ENCODE results near the gene DAZAP1. TPM values are rescaled to one million over a fixed set of nuclear protein-coding genes. Genes with fewer than 3 reads are reported as not detected.

The DAZAP1 gene
- total and polyA plus RNA-seq, 5 experiments from 2014 or later: 5.9 to 166 (median 8.5) TPM

DNA sequence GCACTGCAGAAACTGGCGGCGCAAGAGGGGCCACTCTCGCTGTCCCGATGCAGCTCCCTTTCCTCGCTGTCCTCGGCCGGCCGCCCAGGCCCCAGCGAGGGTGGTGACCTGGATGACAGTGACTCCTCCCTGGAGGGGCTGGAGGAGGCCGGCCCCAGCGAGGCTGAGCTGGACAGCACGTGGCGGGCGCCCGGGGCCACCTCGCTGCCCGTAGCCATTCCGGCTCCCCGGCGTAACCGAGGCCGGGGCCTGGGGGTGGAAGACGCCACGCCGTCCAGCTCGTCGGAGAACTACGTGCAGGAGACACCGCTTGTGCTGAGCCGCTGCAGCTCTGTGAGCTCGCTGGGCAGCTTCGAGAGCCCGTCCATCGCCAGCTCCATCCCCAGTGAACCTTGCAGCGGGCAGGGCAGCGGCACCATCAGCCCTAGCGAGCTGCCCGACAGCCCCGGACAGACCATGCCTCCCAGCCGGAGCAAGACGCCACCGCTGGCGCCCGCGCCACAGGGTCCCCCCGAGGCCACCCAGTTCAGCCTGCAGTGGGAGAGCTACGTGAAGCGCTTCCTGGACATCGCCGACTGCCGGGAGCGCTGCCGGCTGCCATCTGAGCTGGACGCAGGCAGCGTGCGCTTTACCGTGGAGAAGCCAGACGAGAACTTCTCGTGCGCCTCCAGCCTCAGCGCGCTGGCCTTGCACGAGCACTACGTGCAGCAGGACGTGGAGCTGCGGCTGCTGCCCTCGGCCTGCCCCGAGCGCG, 59.3 kb downstream of the DAZAP1 start:
- no peak for DNase-seq
- Mint-ChIP-seq H3K27ac (no peak overlapping the region), H3K4me3 (peak overlapping the region in 4 of 10 donors; percentile 14 to 31 (median 22)), H3K9me3 (no peaks in the 10 kb centered on the region), H3K4me1 (peaks cover 5 to 15% (median 12%) of the 10 kb centered on the region in 4 donors), H3K27me3 (peaks cover 0 to 15% (median 0%) of the 10 kb centered on the region in 5 donors), H3K36me3 (peaks cover 0 to 2% (median 0%) of the 10 kb centered on the region in 3 donors)
- no peak for ATAC-seq
- POLR2A ChIA-PET: interaction anchor here (1.1 to 2.5 kb wide), 4 partner anchors 8 to 197 kb away, joined by 4 to 11 read pairs (median 6); partner anchors contain the start of gene CIRBP

DNA sequence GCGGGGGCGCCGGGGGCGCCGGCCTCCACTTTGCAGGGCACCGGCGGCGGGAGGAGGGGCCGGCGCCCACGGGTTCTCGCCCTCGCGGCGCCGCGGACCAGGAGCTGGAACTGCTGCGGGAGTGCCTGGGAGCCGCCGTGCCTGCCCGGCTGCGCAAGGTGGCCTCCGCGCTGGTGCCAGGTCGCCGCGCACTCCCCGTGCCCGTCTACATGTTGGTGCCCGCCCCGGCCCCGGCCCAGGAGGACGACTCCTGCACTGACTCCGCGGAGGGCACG, 59.8 kb downstream of the DAZAP1 start:
- Mint-ChIP-seq H3K36me3 (peaks cover 0 to 2% (median 0%) of the 10 kb centered on the region in 3 donors), H3K27me3 (peaks cover 0 to 15% (median 0%) of the 10 kb centered on the region in 5 donors), H3K4me3 (no peak overlapping the region), H3K27ac (no peak overlapping the region), H3K9me3 (no peaks in the 10 kb centered on the region), H3K4me1 (peaks cover 6 to 18% (median 14%) of the 10 kb centered on the region in 4 donors)
- DNase-seq (no peak), ATAC-seq (no peak)
- POLR2A ChIA-PET: interaction anchor here (1.3 to 2.5 kb wide), 3 partner anchors 9 to 198 kb away, joined by 4 to 11 read pairs (median 9); partner anchors contain the start of gene CIRBP

DNA sequence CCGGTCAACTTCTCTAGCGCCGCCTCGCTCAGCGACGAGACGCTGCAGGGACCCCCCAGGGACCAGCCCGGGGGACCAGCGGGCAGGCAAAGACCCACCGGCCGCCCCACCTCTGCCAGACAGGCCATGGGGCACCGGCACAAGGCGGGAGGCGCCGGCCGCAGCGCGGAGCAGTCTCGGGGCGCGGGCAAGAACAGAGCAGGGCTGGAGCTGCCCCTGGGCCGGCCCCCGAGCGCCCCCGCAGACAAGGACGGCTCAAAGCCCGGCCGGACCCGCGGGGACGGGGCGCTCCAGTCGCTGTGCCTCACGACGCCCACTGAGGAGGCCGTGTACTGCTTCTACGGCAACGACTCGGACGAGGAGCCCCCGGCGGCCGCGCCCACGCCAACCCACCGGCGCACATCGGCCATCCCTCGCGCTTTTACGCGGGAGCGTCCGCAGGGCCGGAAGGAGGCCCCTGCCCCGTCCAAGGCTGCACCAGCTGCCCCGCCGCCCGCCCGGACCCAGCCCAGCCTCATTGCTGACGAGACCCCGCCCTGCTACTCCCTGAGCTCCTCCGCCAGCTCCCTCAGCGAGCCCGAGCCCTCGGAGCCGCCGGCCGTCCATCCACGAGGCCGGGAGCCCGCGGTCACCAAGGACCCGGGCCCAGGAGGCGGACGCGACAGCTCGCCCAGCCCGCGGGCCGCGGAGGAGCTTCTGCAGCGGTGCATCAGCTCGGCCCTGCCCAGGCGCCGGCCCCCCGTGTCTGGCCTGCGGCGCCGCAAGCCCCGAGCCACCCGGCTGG, 60.3 kb downstream of the DAZAP1 start:
- ATAC-seq (no peak), DNase-seq (peak in 1 of 10 donors; percentile 8)
- Mint-ChIP-seq H3K27me3 (peaks cover 0 to 15% (median 0%) of the 10 kb centered on the region in 5 donors), H3K4me3 (peak overlapping the region in 1 of 10 donors; percentile 39), H3K9me3 (no peaks in the 10 kb centered on the region), H3K36me3 (peaks cover 0 to 2% (median 0%) of the 10 kb centered on the region in 3 donors), H3K4me1 (peaks cover 6 to 18% (median 14%) of the 10 kb centered on the region in 4 donors), H3K27ac (no peak overlapping the region)
- POLR2A ChIA-PET: interaction anchor here (0.8 to 2.5 kb wide), 4 partner anchors 10 to 198 kb away, joined by 3 to 11 read pairs (median 6); partner anchors contain the start of gene CIRBP

DNA sequence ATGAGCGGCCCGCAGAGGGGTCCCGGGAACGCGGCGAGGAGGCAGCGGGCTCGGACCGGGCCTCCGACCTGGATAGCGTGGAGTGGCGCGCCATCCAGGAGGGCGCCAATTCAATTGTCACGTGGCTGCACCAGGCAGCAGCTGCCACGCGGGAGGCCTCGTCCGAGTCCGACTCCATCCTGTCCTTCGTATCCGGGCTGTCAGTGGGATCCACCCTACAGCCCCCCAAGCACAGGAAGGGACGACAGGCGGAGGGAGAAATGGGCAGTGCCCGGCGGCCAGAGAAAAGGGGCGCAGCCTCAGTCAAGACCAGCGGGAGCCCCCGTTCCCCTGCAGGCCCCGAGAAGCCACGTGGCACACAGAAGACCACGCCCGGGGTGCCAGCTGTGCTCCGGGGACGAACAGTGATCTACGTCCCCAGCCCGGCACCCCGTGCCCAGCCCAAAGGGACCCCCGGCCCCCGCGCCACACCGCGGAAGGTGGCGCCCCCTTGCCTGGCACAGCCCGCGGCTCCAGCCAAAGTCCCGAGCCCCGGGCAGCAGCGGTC, 61.0 kb downstream of the DAZAP1 start:
- POLR2A ChIA-PET: interaction anchor here (0.8 to 2.5 kb wide), 3 partner anchors 10 to 24 kb away, joined by 3 to 9 read pairs (median 7); no protein-coding TSS in a partner anchor
- peak overlapping the region in 8 of 10 donors; percentile 6 to 72 (median 48) for H3K4me3 Mint-ChIP-seq

DNA sequence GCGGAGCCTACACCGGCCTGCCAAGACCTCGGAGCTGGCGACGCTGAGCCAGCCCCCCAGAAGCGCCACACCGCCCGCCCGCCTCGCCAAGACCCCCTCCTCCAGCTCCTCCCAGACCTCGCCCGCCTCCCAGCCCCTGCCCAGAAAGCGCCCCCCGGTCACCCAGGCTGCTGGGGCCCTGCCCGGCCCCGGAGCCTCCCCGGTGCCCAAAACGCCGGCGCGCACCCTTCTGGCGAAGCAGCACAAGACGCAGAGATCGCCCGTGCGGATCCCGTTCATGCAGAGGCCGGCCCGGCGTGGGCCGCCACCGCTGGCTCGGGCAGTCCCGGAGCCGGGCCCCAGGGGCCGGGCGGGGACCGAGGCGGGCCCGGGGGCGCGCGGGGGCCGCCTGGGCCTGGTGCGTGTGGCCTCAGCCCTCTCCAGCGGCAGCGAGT, 61.5 kb downstream of the DAZAP1 start:
- peak in 1 of 2 donors; percentile 2 for ATAC-seq
- POLR2A ChIA-PET: interaction anchor here (1.1 to 2.5 kb wide), 2 partner anchors 11 to 24 kb away, joined by 7 to 9 read pairs; no protein-coding TSS in a partner anchor
- H3K27ac Mint-ChIP-seq: no peak overlapping the region
- H3K36me3 Mint-ChIP-seq: no peaks in the 10 kb centered on the region
- peaks cover 0 to 15% (median 0%) of the 10 kb centered on the region in 5 donors for H3K27me3 Mint-ChIP-seq
- peak overlapping the region in 7 of 10 donors; percentile 12 to 72 (median 39) for H3K4me3 Mint-ChIP-seq
- no peaks in the 10 kb centered on the region for H3K9me3 Mint-ChIP-seq
- peak in 1 of 10 donors; percentile 17 for DNase-seq
- H3K4me1 Mint-ChIP-seq: peaks cover 9 to 24% (median 17%) of the 10 kb centered on the region in 4 donors

More for the DNA sequence above, 61.0 kb downstream of the DAZAP1 start:
- Mint-ChIP-seq H3K9me3 (no peaks in the 10 kb centered on the region), H3K36me3 (peaks cover 0 to 1% (median 0%) of the 10 kb centered on the region in 3 donors), H3K4me1 (peaks cover 9 to 22% (median 16%) of the 10 kb centered on the region in 4 donors), H3K27ac (no peak overlapping the region), H3K27me3 (peaks cover 0 to 15% (median 0%) of the 10 kb centered on the region in 5 donors)
- ATAC-seq (no peak), DNase-seq (peak in 1 of 10 donors; percentile 10)

DNA sequence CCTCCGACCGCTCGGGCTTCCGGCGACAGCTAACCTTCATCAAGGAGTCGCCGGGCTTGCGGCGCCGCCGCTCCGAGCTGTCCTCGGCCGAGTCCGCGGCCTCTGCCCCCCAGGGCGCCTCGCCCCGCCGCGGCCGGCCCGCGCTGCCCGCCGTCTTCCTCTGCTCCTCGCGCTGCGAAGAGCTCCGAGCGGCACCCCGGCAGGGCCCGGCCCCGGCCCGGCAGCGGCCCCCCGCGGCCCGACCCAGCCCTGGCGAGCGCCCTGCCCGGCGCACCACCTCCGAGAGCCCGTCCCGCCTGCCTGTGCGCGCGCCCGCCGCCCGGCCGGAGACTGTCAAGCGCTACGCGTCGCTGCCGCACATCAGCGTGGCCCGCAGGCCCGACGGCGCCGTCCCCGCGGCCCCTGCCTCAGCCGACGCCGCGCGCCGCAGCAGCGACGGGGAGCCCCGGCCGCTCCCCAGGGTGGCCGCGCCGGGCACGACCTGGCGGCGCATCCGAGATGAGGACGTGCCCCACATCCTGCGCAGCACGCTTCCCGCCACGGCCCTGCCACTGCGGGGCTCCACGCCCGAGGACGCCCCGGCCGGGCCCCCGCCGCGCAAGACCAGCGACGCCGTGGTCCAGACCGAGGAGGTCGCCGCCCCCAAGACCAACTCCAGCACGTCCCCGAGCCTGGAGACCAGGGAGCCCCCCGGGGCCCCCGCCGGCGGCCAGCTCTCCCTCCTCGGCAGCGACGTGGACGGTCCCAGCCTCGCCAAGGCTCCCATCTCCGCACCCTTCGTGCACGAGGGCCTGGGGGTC, 62.1 kb downstream of the DAZAP1 start:
- Mint-ChIP-seq H3K9me3 (no peaks in the 10 kb centered on the region), H3K36me3 (no peaks in the 10 kb centered on the region), H3K4me1 (peaks cover 9 to 22% (median 17%) of the 10 kb centered on the region in 4 donors), H3K27ac (no peak overlapping the region), H3K27me3 (peaks cover 0 to 13% (median 0%) of the 10 kb centered on the region in 5 donors), H3K4me3 (peak overlapping the region in 4 of 10 donors; percentile 69 to 79 (median 76))
- POLR2A ChIA-PET: interaction anchor here (1.1 to 2.5 kb wide), 2 partner anchors 11 to 25 kb away, joined by 7 to 9 read pairs; no protein-coding TSS in a partner anchor
- ATAC-seq (peak; percentile 37 to 57), DNase-seq (peak in 2 of 10 donors; percentile 16 to 34)

DNA sequence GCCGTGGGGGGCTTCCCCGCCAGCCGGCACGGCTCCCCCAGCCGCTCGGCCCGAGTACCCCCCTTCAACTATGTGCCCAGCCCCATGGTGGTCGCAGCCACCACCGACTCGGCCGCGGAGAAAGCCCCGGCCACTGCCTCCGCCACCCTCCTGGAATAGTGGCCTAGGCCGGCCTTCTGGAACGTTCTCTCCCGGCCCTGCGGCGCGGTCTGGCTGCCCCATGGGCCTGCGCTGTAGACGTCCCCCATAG, 62.6 kb downstream of the DAZAP1 start:
- ATAC-seq: no peak
- no peak overlapping the region for H3K27ac Mint-ChIP-seq
- POLR2A ChIA-PET: interaction anchor here (0.6 to 1.8 kb wide), 4 partner anchors 25 to 61 kb away, joined by 3 to 5 read pairs (median 3); partner anchors contain the start of gene RPS15
- no peaks in the 10 kb centered on the region for H3K36me3 Mint-ChIP-seq
- H3K4me3 Mint-ChIP-seq: peak overlapping the region; percentile 62 to 86 (median 76)
- peaks cover 9 to 22% (median 17%) of the 10 kb centered on the region in 4 donors for H3K4me1 Mint-ChIP-seq
- H3K9me3 Mint-ChIP-seq: no peaks in the 10 kb centered on the region
- peaks cover 0 to 11% (median 0%) of the 10 kb centered on the region in 5 donors for H3K27me3 Mint-ChIP-seq
- no peak for DNase-seq

DNA sequence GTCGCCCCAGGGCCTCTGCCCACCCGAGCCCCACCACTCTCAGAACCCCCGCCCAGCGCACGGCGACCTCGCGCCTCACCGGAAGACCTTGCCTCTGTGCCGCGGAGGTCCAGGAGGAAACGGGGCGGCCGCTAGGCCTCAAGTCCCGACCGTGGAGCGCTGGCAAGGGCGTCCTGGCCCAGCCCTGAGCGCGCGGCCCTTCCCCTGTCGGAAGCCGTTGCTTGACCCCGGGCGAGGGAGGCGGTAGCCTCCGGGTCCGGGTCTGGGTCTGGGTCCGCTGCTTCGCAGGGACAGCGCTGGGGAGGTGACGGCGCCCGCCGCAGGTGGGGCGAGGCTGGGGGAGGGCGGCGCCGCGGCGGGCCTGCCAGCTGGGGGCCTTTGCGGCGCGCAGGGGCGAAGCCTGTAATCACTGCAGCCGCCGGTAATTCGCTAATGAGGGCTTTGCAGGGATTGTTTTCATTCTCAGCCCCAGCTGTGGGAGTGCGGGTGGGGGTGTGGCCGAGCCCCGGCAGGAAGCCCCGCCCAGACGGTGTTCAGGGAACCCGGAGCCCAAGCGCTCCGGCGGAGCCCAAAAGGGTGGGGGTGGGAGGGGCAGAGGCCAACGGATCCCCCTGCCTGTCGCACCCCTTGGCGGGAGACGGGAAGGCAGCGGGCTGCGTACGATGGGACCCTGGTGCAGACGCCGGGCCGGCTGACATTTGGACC, 63.1 kb downstream of the DAZAP1 start:
- Mint-ChIP-seq H3K9me3 (no peaks in the 10 kb centered on the region), H3K4me3 (peak overlapping the region; percentile 64 to 86 (median 76)), H3K27me3 (peaks cover 0 to 10% (median 0%) of the 10 kb centered on the region in 5 donors), H3K27ac (no peak overlapping the region), H3K4me1 (peaks cover 9 to 22% (median 17%) of the 10 kb centered on the region in 4 donors), H3K36me3 (no peaks in the 10 kb centered on the region)
- peak; percentile 45 to 86 (median 60) for DNase-seq
- peak; percentile 67 to 69 for ATAC-seq
- POLR2A ChIA-PET: interaction anchor here (0.6 to 1.9 kb wide), 6 partner anchors 15 to 62 kb away, joined by 3 to 11 read pairs (median 3); partner anchors contain the start of gene RPS15

DNA sequence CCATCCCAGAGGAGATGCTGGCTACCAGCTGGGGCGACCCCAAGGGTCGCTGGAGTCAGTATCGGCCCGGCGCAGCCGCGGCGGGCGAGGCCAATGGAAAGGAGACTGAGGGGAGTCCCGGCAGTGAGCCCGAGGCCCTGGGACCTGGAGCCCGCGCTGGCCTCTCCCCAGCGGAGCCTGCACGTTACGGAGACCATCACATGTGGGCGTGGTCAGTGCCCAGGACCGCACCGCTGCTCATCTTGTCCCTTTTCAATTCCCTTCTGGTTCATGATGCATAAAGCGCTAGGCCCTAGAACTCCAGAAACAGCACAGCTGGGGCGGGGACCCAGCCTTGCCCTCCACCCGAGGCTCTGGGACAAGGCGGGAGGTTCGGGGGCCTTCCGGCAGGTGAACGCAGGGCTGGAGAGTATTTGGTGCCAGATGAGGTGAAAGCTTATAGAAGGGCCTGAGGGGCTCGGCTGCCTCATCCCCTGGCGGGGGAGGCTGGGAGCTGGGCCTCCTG, 63.7 kb downstream of the DAZAP1 start:
- DNase-seq (peak in 1 of 10 donors; percentile 13), ATAC-seq (peak; percentile 21 to 33)
- H3K27ac Mint-ChIP-seq: no peak overlapping the region
- no peaks in the 10 kb centered on the region for H3K36me3 Mint-ChIP-seq
- H3K27me3 Mint-ChIP-seq: peaks cover 0 to 7% (median 0%) of the 10 kb centered on the region in 5 donors
- H3K4me1 Mint-ChIP-seq: peaks cover 9 to 22% (median 17%) of the 10 kb centered on the region in 4 donors
- H3K4me3 Mint-ChIP-seq: peak overlapping the region; percentile 42 to 80 (median 74)
- POLR2A ChIA-PET: interaction anchor here (0.9 to 1.9 kb wide), 7 partner anchors 16 to 196 kb away, joined by 3 to 14 read pairs (median 3); partner anchors contain the start of genes FAM174C and RPS15
- no peaks in the 10 kb centered on the region for H3K9me3 Mint-ChIP-seq

DNA sequence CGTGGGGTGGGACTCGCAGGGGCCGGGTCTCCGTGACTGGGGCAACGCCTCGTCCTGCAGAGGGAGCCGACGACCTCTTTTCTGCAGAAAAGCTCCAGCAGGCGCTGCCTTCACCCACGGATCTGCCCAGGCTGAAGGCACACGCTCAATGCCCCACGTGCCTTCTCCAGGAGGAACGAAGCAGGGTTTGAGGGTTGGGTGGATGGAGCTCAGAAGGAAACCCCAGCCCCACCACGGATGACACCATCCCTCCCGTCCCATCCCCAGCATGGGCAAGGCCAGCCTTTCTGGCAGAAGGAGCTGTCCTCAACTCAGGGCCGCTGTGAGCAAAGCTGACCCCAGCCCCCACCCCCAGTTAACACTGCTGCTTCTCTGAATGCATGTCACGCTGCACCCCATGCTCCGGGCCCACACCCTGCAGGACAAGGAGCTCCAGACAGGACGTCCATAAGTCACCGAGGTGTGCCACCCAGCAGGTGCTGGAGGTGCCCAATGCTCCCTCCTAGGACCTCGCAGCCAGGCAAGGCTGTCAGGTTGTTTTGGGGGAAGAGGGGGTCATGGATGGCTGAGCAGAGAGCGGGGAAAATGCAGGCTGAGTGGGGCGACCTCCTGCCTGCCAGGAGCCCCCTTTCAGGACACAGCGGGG, 64.3 kb downstream of the DAZAP1 start:
- DNase-seq (peak in 3 of 10 donors; percentile 13 to 31 (median 30)), ATAC-seq (peak; percentile 13 to 15)
- Mint-ChIP-seq H3K27ac (no peak overlapping the region), H3K4me3 (peak overlapping the region in 8 of 10 donors; percentile 52 to 80 (median 74)), H3K36me3 (peaks cover 0 to 2% (median 0%) of the 10 kb centered on the region in 3 donors), H3K4me1 (peaks cover 9 to 25% (median 18%) of the 10 kb centered on the region in 4 donors), H3K9me3 (no peaks in the 10 kb centered on the region), H3K27me3 (peaks cover 0 to 7% (median 0%) of the 10 kb centered on the region in 5 donors)
- POLR2A ChIA-PET: interaction anchor here (0.6 to 1.9 kb wide), 10 partner anchors 16 to 426 kb away, joined by 3 to 14 read pairs (median 4); partner anchors contain the start of genes FAM174C and REEP6
